ENCODE measurements around the gene SLITRK1.

The SLITRK1 gene, protein sequence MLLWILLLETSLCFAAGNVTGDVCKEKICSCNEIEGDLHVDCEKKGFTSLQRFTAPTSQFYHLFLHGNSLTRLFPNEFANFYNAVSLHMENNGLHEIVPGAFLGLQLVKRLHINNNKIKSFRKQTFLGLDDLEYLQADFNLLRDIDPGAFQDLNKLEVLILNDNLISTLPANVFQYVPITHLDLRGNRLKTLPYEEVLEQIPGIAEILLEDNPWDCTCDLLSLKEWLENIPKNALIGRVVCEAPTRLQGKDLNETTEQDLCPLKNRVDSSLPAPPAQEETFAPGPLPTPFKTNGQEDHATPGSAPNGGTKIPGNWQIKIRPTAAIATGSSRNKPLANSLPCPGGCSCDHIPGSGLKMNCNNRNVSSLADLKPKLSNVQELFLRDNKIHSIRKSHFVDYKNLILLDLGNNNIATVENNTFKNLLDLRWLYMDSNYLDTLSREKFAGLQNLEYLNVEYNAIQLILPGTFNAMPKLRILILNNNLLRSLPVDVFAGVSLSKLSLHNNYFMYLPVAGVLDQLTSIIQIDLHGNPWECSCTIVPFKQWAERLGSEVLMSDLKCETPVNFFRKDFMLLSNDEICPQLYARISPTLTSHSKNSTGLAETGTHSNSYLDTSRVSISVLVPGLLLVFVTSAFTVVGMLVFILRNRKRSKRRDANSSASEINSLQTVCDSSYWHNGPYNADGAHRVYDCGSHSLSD

DNA sequence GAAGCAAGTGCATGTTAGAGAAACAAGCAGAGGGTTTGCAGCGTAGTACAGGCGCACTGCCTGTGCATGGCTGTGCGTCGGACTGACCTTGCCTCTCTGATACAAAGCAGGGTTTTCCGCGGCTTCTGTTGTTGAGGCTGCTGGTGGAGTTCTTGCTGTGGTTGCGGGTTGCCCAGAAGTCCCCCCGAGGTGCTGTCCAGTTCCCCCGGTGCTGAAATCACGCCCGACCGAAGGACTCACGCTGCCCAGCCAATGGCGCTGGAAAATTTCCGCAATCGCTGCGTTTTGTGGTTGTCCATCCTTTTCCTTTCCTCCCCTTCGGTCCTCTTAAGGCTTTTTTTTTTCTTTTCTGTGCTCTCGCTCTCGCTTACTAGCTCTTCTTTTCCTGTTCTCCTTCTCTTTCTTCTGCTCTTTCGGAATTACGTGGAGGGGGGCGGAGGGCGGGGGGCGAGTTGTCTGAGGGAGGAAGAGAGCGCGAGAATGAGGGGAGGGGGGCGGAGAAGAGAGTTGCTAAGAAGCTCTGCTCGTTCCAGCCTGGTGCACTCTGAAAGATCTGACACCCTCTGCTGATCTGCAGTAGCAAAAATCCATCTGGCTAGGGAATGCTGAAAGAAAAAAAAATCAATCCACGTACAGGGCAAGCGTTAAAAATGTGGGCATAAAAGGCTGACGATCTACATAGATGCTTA, at the start of gene SLITRK1:
Gene SLITRK1 (minus strand): TSS at position 558 of the 689 bp plus-strand sequence. CDS start 967 bp downstream, outside the sequence.
- DNase-seq (ENCODE audit: low spot score): peak; percentile 81

DNA sequence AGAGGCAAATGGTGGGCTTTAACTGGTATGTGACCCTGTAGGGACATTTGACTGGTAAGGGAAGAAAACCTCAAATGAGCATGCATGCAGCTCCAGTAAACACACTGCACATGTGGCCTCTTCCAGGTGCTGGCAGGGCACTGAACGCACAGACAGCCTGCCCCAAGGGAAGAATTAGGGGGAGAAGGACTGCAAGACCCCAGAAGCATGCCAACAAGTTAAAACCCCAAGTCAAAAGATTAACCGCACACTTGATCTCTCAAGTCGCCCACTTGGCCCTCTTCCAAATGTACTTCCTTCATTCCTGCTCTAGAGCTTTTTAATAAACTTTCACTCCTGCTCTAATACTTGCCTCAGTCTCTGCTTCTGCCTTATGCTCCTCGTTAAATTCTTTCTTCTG, 46.9 kb upstream of the SLITRK1 start:
- no peak for DNase-seq (ENCODE audit: low spot score)

DNA sequence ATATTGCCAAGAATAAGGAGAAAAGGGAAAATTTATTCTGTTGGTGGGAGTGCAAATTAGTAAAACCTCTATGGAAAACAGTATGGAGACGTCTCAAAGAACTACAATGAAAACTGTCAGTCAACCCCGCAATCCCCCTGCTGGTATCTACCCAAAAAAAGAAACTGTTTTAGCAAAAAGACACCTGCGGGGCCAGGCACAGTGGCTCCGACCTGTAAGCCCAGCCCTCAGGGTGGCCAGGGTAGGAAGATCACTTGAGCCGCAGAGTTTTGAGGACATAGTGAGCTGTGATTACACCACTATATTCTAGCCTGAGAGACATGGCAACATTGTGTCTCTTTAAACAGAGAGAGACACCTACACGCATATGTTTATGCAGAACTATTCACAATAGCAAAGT, 37.5 kb upstream of the SLITRK1 start:
- no peak for DNase-seq (ENCODE audit: low spot score)

- no peak for DNase-seq (ENCODE audit: low spot score)
Measured at GRCh38 chr13:83914368-83914767, 32.1 kb upstream of the SLITRK1 start.

DNA sequence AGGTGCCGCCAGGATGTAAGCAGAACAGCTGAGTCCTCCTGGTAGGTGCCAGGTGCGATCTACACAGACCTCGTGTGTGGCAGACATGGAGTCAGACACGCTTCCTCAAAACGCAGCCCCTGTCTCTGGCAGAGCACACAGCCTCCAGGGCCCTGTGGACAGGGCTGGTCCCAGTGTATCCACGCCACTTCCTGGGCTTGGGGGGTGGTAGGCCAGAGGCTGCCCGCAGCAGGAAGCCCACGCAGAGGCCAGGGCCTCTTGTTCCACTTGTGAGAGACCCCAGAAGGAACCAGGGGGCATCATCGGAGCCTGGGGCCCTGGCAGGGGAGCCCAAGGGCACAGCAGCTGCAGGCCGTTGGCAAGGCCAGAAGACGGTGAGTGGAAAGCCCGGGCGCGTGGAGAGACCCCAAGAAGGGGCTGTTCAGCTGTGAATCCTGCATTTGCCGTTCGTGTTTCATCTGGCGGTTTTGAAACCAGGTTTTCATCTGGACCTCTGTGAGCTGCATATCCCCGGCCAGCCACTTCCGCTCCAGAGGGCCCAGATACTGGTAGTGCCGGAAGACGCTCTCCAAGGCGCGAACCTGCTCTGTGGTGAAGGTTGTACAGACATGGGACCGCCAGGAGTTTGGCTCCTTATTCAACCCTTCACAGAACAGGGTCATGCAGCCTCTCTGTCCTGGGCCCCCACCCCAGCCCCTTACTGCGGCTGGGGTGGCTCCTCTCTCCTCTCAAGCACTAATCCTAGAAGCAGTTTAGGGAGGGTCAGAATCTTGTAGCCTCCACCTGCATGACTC, 25.1 kb upstream of the SLITRK1 start:
- DNase-seq (ENCODE audit: low spot score): no peak

DNA sequence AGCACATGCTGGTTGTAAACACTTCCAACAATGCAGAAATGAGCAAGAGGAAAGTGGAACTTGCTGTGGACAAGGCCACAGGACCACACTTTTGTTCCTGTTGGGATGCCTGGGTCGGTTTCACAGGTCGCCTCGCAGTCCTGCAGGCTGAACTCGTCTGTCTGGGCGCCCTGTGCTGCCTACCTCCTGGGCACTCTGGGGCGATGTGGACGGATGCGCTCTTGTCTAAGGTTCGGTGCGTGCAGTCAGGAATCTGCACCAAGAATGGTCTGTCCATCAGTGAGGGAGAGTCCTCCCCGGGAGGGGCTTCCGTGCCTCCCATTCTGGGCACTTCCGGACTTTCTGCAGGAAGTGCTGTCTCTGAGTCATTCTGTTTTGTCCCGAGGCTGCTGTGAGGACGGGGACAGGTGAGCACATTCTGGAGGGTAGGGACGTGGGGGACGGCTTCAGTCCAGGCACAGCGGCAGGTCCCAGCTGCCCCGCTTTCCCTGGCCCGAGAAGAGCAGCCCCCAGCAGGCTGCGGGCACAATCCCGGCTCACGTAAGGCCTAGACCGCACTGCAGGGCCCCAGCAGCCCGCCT, 24.1 kb upstream of the SLITRK1 start:
- no peak for DNase-seq (ENCODE audit: low spot score)

DNA sequence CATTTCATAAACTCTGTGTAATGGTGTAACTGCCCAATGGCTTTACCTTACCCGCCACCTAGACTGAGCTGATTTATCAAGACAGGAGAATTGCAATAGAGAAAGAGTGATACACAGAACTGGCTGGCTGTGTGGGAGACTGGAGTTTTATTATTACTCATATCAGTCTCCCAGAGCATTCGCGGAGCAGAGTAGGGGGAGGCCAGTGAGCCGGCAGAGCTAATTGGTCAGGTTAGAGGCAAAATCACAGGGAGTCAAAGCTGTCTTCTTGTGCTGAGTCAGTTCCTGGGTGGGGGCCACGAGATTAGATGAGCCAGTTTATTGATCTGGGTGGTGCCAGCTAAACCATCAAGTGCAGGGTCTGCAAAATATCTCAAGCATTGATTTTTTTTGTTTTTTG, 23.4 kb upstream of the SLITRK1 start:
- no peak for DNase-seq (ENCODE audit: low spot score)

DNA sequence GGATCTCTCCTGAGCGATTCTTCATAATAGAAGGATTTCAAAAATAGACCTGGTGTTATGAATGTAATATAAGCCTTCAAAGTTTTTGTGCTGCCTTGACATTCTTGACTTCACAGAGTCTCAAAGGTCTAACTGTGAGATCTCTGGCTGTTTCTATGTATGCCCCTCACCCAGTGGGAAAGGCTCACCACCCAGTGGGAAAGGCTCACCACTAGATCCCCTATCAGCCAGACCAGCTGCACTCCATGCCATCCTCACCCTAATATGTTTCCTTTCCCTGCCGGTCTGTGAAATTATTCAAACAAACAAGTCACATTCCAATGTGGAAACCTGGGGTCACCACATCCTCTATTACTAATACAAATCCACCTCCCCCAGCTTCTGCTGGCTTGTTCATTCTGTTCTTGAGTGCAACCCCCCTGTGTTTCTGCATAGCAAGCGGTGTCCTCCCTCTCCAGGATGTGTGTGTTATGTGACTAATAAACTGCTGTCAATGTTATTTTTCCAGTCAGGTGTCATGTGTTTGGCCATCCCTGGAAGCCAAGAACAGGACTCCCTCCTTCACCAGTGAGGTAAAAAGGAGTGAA, 13.8 kb upstream of the SLITRK1 start:
- no peak for DNase-seq (ENCODE audit: low spot score)

DNA sequence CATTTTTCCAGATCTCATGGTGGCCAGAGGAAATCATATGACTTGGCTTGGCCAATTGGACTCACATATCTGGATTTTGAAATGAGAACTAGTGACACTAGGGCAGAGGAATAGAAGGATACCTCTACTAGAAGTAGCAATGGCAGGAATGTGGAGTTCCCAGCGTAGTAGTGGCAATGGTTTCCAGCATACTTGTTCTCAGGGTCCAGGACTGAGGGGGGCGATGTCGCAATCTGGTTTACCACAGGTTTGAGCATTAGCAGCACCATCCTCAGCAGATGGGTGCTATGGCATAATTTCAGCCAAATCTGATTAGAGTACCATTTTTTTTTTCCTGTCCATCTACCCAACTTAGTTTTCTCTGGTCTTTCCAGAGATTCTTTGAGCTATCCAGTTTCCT, 8.1 kb upstream of the SLITRK1 start:
- DNase-seq (ENCODE audit: low spot score): no peak

DNA sequence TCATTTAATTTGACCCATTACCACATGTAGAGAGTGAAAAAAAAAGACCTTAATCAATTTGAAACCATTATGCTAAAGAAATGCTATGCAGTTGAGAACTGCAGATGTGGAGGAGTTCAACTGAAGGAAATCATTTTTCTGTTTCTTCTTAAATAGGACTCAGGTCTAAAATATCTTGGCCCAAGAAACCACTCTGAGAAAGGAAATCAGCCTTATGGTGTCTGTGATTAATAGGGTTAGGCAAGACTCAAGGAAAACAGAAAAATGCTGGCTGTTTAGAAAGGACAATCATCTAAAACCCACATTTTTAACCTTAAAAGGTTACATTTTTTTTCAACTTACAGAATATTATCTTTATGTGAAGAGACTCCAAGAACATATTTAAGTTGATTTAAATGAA, 1.9 kb upstream of the SLITRK1 start:
- DNase-seq (ENCODE audit: low spot score): peak; percentile 28

GRCh38 chr13:83883061-83883523, 818 bp upstream of the SLITRK1 start:
- DNase-seq (ENCODE audit: low spot score): no peak

DNA sequence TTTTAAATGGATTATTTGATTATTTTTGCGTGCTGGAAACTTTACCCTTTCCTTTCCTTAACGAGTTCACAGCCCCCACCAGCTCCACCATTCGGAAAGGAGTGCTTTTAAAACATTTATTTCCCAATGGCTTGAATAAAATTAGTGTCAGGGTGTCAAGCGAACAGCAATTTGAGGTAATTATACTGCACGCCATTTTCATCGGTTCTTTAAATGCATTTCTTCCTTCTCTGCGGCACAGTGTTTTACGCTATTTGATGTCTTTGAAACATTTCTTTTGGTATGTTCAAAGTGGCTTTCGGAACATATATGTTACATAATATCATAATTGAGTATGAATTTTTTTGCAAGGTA, 309 bp upstream of the SLITRK1 start:
- DNase-seq (ENCODE audit: low spot score): no peak

DNA sequence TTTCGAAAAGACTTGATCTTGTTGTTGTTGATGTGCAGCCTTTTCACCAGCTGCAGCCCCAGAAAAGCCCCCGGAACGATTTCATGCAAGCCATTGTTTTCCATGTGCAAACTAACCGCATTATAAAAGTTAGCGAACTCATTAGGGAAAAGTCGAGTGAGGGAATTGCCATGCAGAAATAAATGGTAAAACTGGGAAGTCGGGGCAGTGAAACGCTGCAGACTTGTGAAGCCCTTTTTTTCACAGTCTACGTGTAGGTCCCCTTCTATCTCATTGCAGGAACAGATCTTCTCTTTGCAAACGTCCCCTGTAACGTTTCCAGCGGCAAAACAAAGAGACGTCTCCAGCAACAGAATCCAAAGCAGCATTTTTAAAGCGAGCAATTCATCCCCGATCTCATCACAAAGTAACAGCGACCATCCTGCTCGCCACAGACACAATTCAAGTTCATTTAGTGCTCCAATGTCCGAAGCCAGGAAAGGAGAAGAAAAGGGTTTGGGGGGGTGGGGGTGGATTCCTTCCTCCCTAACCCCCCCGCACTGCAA, 1.1 kb downstream of the SLITRK1 start:
- no peak for DNase-seq (ENCODE audit: low spot score)

DNA sequence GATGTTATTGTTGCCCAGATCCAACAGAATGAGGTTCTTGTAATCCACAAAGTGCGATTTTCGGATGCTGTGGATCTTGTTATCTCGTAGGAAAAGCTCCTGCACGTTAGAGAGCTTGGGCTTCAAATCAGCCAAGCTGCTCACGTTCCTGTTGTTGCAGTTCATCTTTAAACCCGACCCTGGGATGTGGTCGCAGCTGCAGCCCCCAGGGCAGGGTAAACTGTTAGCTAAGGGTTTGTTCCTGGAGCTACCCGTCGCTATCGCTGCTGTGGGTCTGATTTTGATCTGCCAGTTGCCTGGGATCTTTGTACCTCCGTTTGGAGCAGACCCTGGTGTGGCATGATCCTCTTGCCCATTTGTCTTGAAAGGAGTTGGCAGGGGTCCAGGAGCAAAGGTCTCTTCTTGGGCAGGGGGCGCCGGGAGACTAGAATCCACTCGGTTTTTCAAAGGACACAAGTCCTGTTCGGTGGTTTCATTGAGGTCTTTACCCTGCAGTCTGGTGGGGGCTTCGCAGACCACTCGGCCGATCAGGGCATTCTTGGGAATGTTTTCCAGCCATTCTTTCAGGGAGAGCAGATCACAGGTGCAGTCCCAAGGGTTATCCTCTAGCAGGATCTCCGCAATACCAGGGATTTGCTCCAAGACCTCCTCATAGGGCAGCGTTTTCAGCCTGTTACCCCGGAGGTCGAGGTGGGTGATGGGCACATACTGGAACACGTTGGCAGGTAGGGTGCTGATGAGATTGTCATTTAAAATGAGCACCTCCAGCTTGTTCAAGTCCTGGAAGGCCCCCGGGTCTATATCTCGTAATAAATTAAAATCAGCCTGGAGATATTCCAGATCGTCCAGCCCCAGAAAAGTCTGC, 1.8 kb downstream of the SLITRK1 start:
- DNase-seq (ENCODE audit: low spot score): no peak

GRCh38 chr13:83879431-83880171, 2.7 kb downstream of the SLITRK1 start:
- peak; percentile 51 for DNase-seq (ENCODE audit: low spot score)

DNA sequence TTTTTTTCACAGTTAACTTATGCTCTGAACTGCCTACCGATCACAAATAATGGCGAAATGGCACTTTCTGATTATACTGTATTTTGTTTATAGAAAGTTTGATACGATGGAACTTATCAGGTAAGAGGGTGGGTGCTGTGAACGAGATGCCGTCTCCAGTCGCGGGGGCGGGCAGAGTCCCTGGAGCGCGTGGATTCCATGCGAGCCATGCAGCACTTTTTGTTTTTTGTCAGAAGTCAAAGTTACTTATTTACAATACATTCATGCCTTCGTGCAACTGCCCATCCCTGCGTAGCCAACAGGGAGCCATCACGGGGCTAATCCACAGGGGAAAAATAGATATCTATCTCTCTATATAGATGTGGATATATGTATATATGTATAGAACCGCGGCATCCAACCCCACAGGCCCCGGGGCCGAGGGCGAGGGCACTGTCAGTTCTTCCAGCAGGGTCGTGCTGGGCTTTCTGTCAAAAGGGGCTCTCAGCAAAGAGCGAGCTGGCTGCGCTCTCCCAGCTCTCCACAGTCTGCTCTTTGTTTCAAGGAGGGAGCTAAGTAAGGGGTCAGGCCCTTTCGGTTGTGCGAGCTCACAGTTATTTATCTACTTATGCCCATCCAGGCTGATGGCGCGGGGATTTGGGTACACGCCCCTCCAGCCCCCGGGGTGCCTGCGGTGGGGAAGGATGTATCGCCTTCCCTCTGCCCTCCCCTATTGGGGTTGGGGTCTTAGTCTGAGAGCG, 3.4 kb downstream of the SLITRK1 start:
- DNase-seq (ENCODE audit: low spot score): peak; percentile 18

DNA sequence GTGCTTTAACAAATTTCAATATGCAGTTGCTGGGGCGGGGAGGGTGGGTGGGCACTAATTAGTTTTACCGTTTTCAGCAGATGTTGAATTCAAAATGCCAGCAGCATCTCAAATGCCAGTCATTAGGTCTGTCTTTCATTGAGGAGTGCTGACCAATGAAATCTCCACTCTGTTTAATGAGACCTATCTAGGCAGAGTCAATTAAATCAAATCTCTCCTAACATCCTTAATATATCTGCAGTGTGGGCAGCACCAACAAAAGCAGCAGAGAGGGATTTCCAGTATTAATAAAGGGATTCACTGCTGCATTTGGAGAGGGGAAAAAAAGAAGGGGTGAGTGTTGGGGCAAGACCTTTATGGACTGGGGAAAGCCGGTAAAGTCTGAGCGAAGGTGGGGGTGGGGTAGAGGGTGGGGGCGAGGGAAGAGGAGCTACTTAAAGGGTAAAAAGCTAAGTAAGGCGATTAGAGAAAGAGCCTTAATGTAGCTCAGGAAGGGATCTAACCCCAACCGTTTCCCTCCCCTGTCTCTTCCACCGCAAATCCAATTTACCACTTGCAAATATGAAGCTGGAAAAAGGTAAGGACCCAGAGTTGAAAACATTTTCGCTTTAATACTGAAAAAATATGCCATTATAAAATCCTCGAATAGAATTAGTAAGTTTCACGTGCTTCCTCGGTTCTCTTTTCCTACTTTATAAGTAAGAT, 4.5 kb downstream of the SLITRK1 start:
- DNase-seq (ENCODE audit: low spot score): no peak

DNA sequence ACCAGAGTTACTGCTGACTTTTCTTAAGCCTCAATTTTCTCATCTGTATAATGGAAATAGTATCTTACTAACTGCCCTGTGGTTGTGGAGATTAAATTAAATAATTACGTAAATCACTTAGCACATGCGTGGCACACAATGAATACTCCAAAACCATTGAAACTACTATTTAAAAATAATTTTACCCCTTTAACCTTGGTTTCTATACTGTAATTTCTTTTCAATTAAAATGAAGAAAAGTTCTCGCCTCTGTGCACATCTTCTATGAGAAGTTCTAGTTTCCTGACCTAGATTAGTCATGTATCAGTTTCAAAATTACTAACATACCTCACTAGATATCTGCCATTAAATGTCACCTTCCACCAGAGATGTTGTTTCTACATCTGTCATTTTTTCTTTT, 5.7 kb downstream of the SLITRK1 start:
- DNase-seq (ENCODE audit: low spot score): no peak

Measured in GM03348 (cell line).